HEK293T (cell line): ENCODE results near the gene GPHA2.

Experiments used
- FOXK2 ChIP-seq: fragments of 450-650 bp; IDR thresholded peaks from 2 replicates; pipeline ENCODE4 v1.6.1; 2016; ENCODE audit warnings: mild to moderate bottlenecking
- TF ChIP-seq, protein P1 (sequence below): fragments of 450-650 bp; IDR thresholded peaks from 2 replicates; pipeline ENCODE4 v1.6.1; 2016

DNA sequence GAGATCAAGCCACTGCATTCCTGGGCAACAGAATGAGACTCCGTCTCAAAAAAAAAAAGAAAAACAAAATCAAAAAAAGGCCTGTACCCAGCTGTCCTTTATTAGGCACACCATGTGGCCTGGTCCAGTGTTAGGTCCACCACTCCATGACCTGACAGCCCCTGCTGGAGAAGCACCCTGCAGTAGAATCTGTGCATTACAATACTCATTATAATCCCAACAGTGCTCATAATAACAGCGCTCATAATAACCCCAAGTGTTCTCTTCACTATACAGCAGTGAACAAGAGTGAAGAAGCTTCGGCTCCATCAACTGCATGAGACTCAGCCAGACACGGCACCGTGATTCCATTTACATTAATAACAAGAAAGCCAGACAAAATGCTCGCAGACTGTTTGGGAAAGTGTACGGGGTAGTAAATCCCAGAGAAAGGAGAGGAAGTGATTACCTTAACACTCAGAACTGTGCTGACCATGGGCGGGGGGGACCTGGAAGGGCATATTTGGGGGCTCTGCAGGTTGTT is 48.4 kb downstream of the GPHA2 start:
- TF ChIP-seq FOXK2, result no peak
- TF ChIP-seq, protein P1, sequence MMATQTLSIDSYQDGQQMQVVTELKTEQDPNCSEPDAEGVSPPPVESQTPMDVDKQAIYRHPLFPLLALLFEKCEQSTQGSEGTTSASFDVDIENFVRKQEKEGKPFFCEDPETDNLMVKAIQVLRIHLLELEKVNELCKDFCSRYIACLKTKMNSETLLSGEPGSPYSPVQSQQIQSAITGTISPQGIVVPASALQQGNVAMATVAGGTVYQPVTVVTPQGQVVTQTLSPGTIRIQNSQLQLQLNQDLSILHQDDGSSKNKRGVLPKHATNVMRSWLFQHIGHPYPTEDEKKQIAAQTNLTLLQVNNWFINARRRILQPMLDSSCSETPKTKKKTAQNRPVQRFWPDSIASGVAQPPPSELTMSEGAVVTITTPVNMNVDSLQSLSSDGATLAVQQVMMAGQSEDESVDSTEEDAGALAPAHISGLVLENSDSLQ, result no peak
